Cardiac septum (tissue), 1 donor: ENCODE data around the gene COL28A1. TPM values are rescaled to one million over a fixed set of nuclear protein-coding genes. Genes with fewer than 3 reads are reported as not detected.
"Not testable (repeated sequence)": the region's sequence is repeated elsewhere in the genome, so short reads cannot be mapped to it uniquely, and the experiment has no call there.

Experiments used
- DNase-seq: peaks from one replicate; pipeline ENCODE4 v3.0.0-alpha.2; 2020; ENCODE audit warnings: low spot score
- intact Hi-C: fragments of 100-400 bp; cut with DNase I; formaldehyde crosslinking; loops from one replicate; pipeline ENCODE4 v1.14.0; 2022
- total RNA-seq: library from RNA; stranded (reverse); fragmentation: NEBNext Ultra II Directional; extraction: Animal tissue kit (Norgen Biotek cat#: 25700); gene quantifications from one replicate; pipeline ENCODE4 v1.2.1, GENCODE V29; 2021
- donor health status: DM: no; HTN: no; CAD: no.

COL28A1 gene
- total RNA-seq, 1 donor from 2014 or later: 0.51 TPM

- intact Hi-C loops: no loop called here
- no peak for DNase-seq
Observed at GRCh38 chr7:7481802-7482201, 53.9 kb downstream of the COL28A1 start.

- no peak for DNase-seq
- intact Hi-C loops: no loop called here
Observed at GRCh38 chr7:7479275-7479805, 56.3 kb downstream of the COL28A1 start.

GRCh38 chr7:7478569-7478968 is 57.1 kb downstream of the COL28A1 start:
- intact Hi-C loops: no loop called here
- DNase-seq: no peak

- intact Hi-C loops, DNase-seq: not testable (repeated sequence)
Observed at GRCh38 chr7:7477641-7478040, 58.0 kb downstream of the COL28A1 start.

GRCh38 chr7:7476381-7476780 is 59.3 kb downstream of the COL28A1 start:
- DNase-seq: no peak
- intact Hi-C loops: no loop called here

- no peak for DNase-seq
- intact Hi-C loops: no loop called here
Observed at GRCh38 chr7:7475601-7476000, 60.1 kb downstream of the COL28A1 start.

- no peak for DNase-seq
- intact Hi-C loops: no loop called here
Observed at GRCh38 chr7:7474436-7474835, 61.2 kb downstream of the COL28A1 start.

- not testable (repeated sequence) for DNase-seq
Observed at GRCh38 chr7:7464991-7465765, 70.5 kb downstream of the COL28A1 start.

GRCh38 chr7:7454000-7454399 is 81.7 kb downstream of the COL28A1 start:
- DNase-seq: no peak
- intact Hi-C loops: no loop called here

More at GRCh38 chr7:7464991-7465765, 70.5 kb downstream of the COL28A1 start:
- intact Hi-C loops: not testable (repeated sequence)

- intact Hi-C loops: no loop called here
- no peak for DNase-seq
Observed at GRCh38 chr7:7452652-7453051, 83.0 kb downstream of the COL28A1 start.

GRCh38 chr7:7452119-7452518 is 83.6 kb downstream of the COL28A1 start:
- DNase-seq: no peak
- intact Hi-C loops: no loop called here

GRCh38 chr7:7449055-7449454 is 86.6 kb downstream of the COL28A1 start:
- intact Hi-C loops: no loop called here
- DNase-seq: no peak

- intact Hi-C loops: no loop called here
- no peak for DNase-seq
Observed at GRCh38 chr7:7446616-7447015, 89.1 kb downstream of the COL28A1 start.

GRCh38 chr7:7443806-7444350 is 91.8 kb downstream of the COL28A1 start:
- intact Hi-C loops: no loop called here
- no peak for DNase-seq

- no peak for DNase-seq
- intact Hi-C loops: no loop called here
Observed at GRCh38 chr7:7439564-7439963, 96.1 kb downstream of the COL28A1 start.

GRCh38 chr7:7438851-7439250 is 96.8 kb downstream of the COL28A1 start:
- intact Hi-C loops: no loop called here

GRCh38 chr7:7435978-7436377 is 99.7 kb downstream of the COL28A1 start:
- DNase-seq: no peak
- intact Hi-C loops: no loop called here

More at GRCh38 chr7:7438851-7439250, 96.8 kb downstream of the COL28A1 start:
- DNase-seq: no peak

- intact Hi-C loops: no loop called here
- DNase-seq: no peak
Observed at GRCh38 chr7:7434329-7434728, 101.3 kb downstream of the COL28A1 start.

GRCh38 chr7:7433811-7434210 is 101.9 kb downstream of the COL28A1 start:
- intact Hi-C loops: no loop called here
- DNase-seq: no peak

GRCh38 chr7:7432979-7433378 is 102.7 kb downstream of the COL28A1 start:
- intact Hi-C loops: no loop called here
- DNase-seq: no peak

- no peak for DNase-seq
- intact Hi-C loops: loop anchor here (10.0 kb wide), 1 partner anchor 324 kb away; no protein-coding TSS in a partner anchor
Observed at GRCh38 chr7:7428806-7429205, 106.9 kb downstream of the COL28A1 start.
